Endothelial cell of umbilical vein (primary cell): ENCODE results near the gene EML4. TPM values are rescaled to one million over a fixed set of nuclear protein-coding genes. Genes with fewer than 3 reads are reported as not detected.

Source experiments
- BruUV-seq: library from RNA; stranded (reverse); fragments of 400-500 nt; replicated peaks from 2 replicates; lab custom pipeline; 2021; lab: Mats Ljungman, UMichigan
- CTCF ChIA-PET: fragments of 300-600, 350-600 bp; sonication (Branson Sonifier 250); formaldehyde crosslinking; loops from one replicate; lab custom pipeline; 2021; ENCODE audit warnings: antibody characterized with exemption, inconsistent platforms; lab: Charles Lee
- POLR2A ChIA-PET: fragments of 300-600, 350-600 bp; sonication (Branson Sonifier 250); formaldehyde crosslinking; loops from one replicate; lab custom pipeline; 2021; ENCODE audit warnings: antibody characterized with exemption, inconsistent platforms; lab: Charles Lee
- DNase-seq: peaks from one replicate; pipeline ENCODE4 v3.0.0-alpha.2; 2011; ENCODE audit warnings: low read depth, low spot score
- FAIRE-seq: peaks from 2 replicates; lab custom pipeline; 2011; peaks lifted over from hg19 to GRCh38; lab: Jason Lieb, UNC
- H2AFZ ChIP-seq: 2 replicates; pipeline ENCODE4 v1.6.0; 2012; ENCODE audit warnings: low read depth, low read length, control low read depth, inconsistent platforms
- H3K27ac ChIP-seq: 2 replicates; pipeline ENCODE4 v1.5.1; 2011; ENCODE audit warnings: low read depth, mild to moderate bottlenecking, control low read depth, low read length, moderate library complexity; ENCODE audit not compliant: insufficient read depth
- H3K27me3 ChIP-seq, 2 experiments: 2 replicates each; pipeline versions ENCODE4 v1.6.0 to v1.6.1; 2011; ENCODE audit warnings: low read length in 2 of 2, mixed read lengths in 1 of 2; ENCODE audit not compliant: control insufficient read depth in 2 of 2, insufficient read depth in 2 of 2
- H3K36me3 ChIP-seq, 2 experiments: 2 replicates in 1 of 2; 3 replicates in 1 of 2; pipeline ENCODE4 v1.5.1; 2011; ENCODE audit warnings: low read length in 2 of 2, mild to moderate bottlenecking in 1 of 2, moderate library complexity in 1 of 2; ENCODE audit not compliant: control insufficient read depth in 2 of 2, insufficient read depth in 2 of 2; ENCODE audit errors: extremely low read depth in 1 of 2
- H3K4me1 ChIP-seq: 3 replicates; pipeline ENCODE4 v1.5.1; 2011; ENCODE audit warnings: mild to moderate bottlenecking, low read length; ENCODE audit not compliant: control insufficient read depth, insufficient read depth; ENCODE audit errors: extremely low read depth
- H3K4me2 ChIP-seq: 2 replicates; pipeline ENCODE4 v1.6.1; 2011; ENCODE audit warnings: low read length, control low read depth, mixed read lengths; ENCODE audit not compliant: insufficient read depth
- H3K4me3 ChIP-seq, 3 experiments: fragments of 200-600 bp in 1 of 3; sonication (generic), shearing (Covaris generic) in 1 of 3; replicated peaks in 1 of 3; 2 replicates each; pipeline ENCODE4 v1.5.1; 2011 to 2016; ENCODE audit warnings: control low read depth in 3 of 3, low read length in 3 of 3, mild to moderate bottlenecking in 2 of 3, inconsistent platforms in 1 of 3, low read depth in 1 of 3, moderate library complexity in 1 of 3; ENCODE audit not compliant: insufficient read depth in 1 of 3
- H3K79me2 ChIP-seq: 2 replicates; pipeline ENCODE4 v1.6.0; 2012; ENCODE audit warnings: low read length, inconsistent platforms; ENCODE audit not compliant: control insufficient read depth, insufficient read depth
- H3K9ac ChIP-seq: replicated peaks from 2 replicates; pipeline ENCODE3; 2011; ENCODE audit warnings: low read length, control low read depth; ENCODE audit not compliant: insufficient read depth; ENCODE audit errors: extremely low read depth
- H3K9me1 ChIP-seq: replicated peaks from 3 replicates; pipeline ENCODE4 v1.6.0; 2011; ENCODE audit warnings: mild to moderate bottlenecking, low read length; ENCODE audit not compliant: control insufficient read depth, insufficient read depth; ENCODE audit errors: extremely low read depth
- H3K9me3 ChIP-seq: replicated peaks from 2 replicates; pipeline ENCODE4 v1.5.1; 2012; ENCODE audit warnings: low read length, inconsistent platforms; ENCODE audit not compliant: control insufficient read depth, insufficient read depth
- H4K20me1 ChIP-seq: replicated peaks from 2 replicates; pipeline ENCODE3; 2011; ENCODE audit warnings: mild to moderate bottlenecking, low read length; ENCODE audit not compliant: control insufficient read depth, insufficient read depth; ENCODE audit errors: extremely low read depth
- CTCF ChIP-seq, 2 donors: IDR thresholded peaks; 1 replicate in 1 of 2; 2 replicates in 1 of 2; pipeline ENCODE4 v1.5.1; 2011; ENCODE audit warnings: low read length in 2 of 2, mild to moderate bottlenecking in 2 of 2, moderate library complexity in 2 of 2, control low read depth in 1 of 2, inconsistent platforms in 1 of 2, low read depth in 1 of 2; ENCODE audit not compliant: insufficient read depth in 1 of 2; ENCODE audit errors: extremely low read depth in 1 of 2
- EZH2 ChIP-seq: IDR thresholded peaks from 2 replicates; pipeline ENCODE4 v1.6.1; 2012; ENCODE audit warnings: borderline replicate concordance, low read depth, mild to moderate bottlenecking, moderate library complexity, low read length, inconsistent platforms; ENCODE audit not compliant: severe bottlenecking
- GATA2 ChIP-seq: IDR thresholded peaks from 2 replicates; pipeline ENCODE4 v1.7.0; 2011; ENCODE audit warnings: low read depth, mild to moderate bottlenecking, moderate library complexity, mixed read lengths, low read length; ENCODE audit not compliant: insufficient read length, insufficient read depth
- JUN ChIP-seq: IDR thresholded peaks from 2 replicates; pipeline ENCODE4 v1.6.1; 2011; ENCODE audit warnings: borderline replicate concordance, low read depth; ENCODE audit not compliant: insufficient read length, insufficient read depth
- MYC ChIP-seq: IDR thresholded peaks from one replicate; pipeline ENCODE4 v1.6.1; 2011; ENCODE audit warnings: mild to moderate bottlenecking, low read depth, low read length
- POLR2A ChIP-seq: IDR thresholded peaks from 2 replicates; pipeline ENCODE4 v1.6.1; 2012; ENCODE audit warnings: low read depth, mild to moderate bottlenecking, control low read depth, low read length
- POLR2AphosphoS5 ChIP-seq: IDR thresholded peaks from 2 replicates; pipeline ENCODE4 v1.6.1; 2012; ENCODE audit warnings: low read depth, mild to moderate bottlenecking, control low read depth, low read length, moderate library complexity; ENCODE audit not compliant: insufficient read depth
- dilution Hi-C: fragments of 300-500 bp; cut with MboI; formaldehyde crosslinking; loops from one replicate; pipeline ENCODE4 v1.15.0; 2019; ENCODE audit warnings: low sequenced_read_pairs; ENCODE audit not compliant: extremely low pct_ligation_motif_present
- intact Hi-C: fragments of 100-400 bp; cut with micrococcal nuclease; formaldehyde crosslinking; loops from one replicate; pipeline ENCODE4 v1.10.0; 2022
- polyA plus RNA-seq, 4 experiments: library from polyadenylated mRNA; depleted of rRNA in 3 of 4; stranded (reverse) in 3 of 4; unstranded in 1 of 4; fragments of >200 nt; gene quantifications; 2 replicates each; pipeline versions ENCODE4 v1.2.1 to v1.2.3, GENCODE V29; 2011 to 2012; ENCODE audit warnings: missing spikeins in 1 of 4
- total RNA-seq: library from RNA; stranded (reverse); gene quantifications from 2 replicates; pipeline ENCODE4 v1.2.3, GENCODE V29; 2021
- TF ChIP-seq, protein P1 (sequence below): IDR thresholded peaks from 2 replicates; pipeline ENCODE4 v1.6.1; 2011; ENCODE audit not compliant: insufficient read depth, insufficient read length

Gene EML4
- total and polyA plus RNA-seq, 2 donors (not counting 3 experiments of a cell fraction or from before 2014, with no cell fraction given): 13.3 to 32.0 TPM

- Histone ChIP-seq H4K20me1 (no peaks in the 10 kb centered on the region), H3K27me3 (no peaks in the 10 kb centered on the region), H3K9me1 (no peaks in the 10 kb centered on the region), H3K4me3 (no peak overlapping the region), H3K27ac (no peak overlapping the region), H3K36me3 (no peaks in the 10 kb centered on the region), H3K79me2 (peaks cover 9% of the 10 kb centered on the region), H2AFZ (no peak overlapping the region), H3K9ac (no peak overlapping the region), H3K9me3 (no peaks in the 10 kb centered on the region), H3K4me1 (no peaks in the 10 kb centered on the region), H3K4me2 (no peak overlapping the region)
- DNase-seq (no peak), FAIRE-seq (no peak)
- dilution Hi-C loops: no loop called here
- BruUV-seq: no TSS peak
- TF ChIP-seq, protein P1, sequence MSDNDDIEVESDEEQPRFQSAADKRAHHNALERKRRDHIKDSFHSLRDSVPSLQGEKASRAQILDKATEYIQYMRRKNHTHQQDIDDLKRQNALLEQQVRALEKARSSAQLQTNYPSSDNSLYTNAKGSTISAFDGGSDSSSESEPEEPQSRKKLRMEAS: no peak
- no peak for TF ChIP-seq MYC
- no peak for TF ChIP-seq POLR2A
- TF ChIP-seq GATA2: no peak
- TF ChIP-seq JUN: no peak
- no peak for TF ChIP-seq POLR2AphosphoS5
- no peak for TF ChIP-seq EZH2
- CTCF ChIA-PET: interaction anchor here (1.1 to 1.6 kb wide), 2 partner anchors 10 to 11 kb away, joined by 3 to 4 read pairs; no protein-coding TSS in a partner anchor
- POLR2A ChIA-PET: no interaction called here
- intact Hi-C loops: no loop called here
These were observed 16.2 kb downstream of the EML4 start for GRCh38 chr2:42185220-42185921.

DNA sequence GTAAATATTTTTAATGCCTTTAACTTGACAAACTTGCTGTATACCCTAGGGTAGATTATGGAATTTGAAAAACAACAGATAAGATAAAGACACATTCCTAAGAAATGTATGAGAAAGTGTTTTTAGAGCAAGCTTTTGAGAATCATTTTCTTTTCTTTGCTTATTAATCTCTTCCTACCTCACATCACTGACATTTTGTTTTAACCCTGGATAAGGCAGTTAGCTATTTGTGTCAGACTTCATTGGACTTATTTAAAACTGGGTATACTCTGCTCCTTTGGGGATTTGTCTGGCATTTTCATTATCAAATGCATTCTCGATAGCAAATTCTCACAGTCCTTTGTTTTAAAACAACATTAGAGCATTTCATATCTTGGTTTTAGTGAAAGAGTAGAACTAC, 17.2 kb downstream of the EML4 start:
- no peaks in the 10 kb centered on the region for H3K4me1 ChIP-seq
- no peaks in the 10 kb centered on the region for H3K27me3 ChIP-seq
- no peaks in the 10 kb centered on the region for H4K20me1 ChIP-seq
- DNase-seq (no peak), FAIRE-seq (no peak)
- H3K9me1 ChIP-seq: no peaks in the 10 kb centered on the region
- intact Hi-C loops (no loop called here), dilution Hi-C loops (no loop called here)
- TF ChIP-seq JUN: no peak
- TF ChIP-seq, protein P1: no peak
- no peak for TF ChIP-seq GATA2
- no peak for TF ChIP-seq MYC
- TF ChIP-seq POLR2AphosphoS5: no peak
- TF ChIP-seq POLR2A: no peak
- no peak for TF ChIP-seq CTCF (IDR thresholded peaks at IDR 0.05; ENCODE audit: extremely low read depth in 1 of 2, insufficient read depth in 1 of 2, low read depth in 1 of 2, low read length in 2 of 2)
- no peak for TF ChIP-seq EZH2
- H2AFZ ChIP-seq: no peak overlapping the region
- no peak overlapping the region for H3K4me2 ChIP-seq
- BruUV-seq: no TSS peak
- H3K9me3 ChIP-seq: no peaks in the 10 kb centered on the region
- H3K9ac ChIP-seq: no peak overlapping the region
- POLR2A ChIA-PET: no interaction called here
- no peak overlapping the region for H3K4me3 ChIP-seq
- peaks cover 9% of the 10 kb centered on the region for H3K79me2 ChIP-seq
- no peak overlapping the region for H3K27ac ChIP-seq
- CTCF ChIA-PET: interaction anchor here (1.1 to 1.6 kb wide), 2 partner anchors 9 to 12 kb away, joined by 3 to 4 read pairs; no protein-coding TSS in a partner anchor
- no peaks in the 10 kb centered on the region for H3K36me3 ChIP-seq
